BJ (cell line): ENCODE measurements around the gene RAD23A. TPM values are rescaled to one million over a fixed set of nuclear protein-coding genes. Genes with fewer than 3 reads are reported as not detected.
"Not testable (repeated sequence)": the region's sequence is repeated elsewhere in the genome, so short reads cannot be mapped to it uniquely, and the experiment has no call there.

ENCODE experiments used
- CTCF ChIA-PET: fragments of 350-600 bp; formaldehyde crosslinking; extraction: SDS; loops from one replicate; lab custom pipeline; 2021; ENCODE audit warnings: antibody characterized with exemption, inconsistent platforms; lab: Yijun Ruan, JAX
- POLR2A ChIA-PET: fragments of 300-600 bp; sonication (Branson Sonifier 250); formaldehyde crosslinking; extraction: SDS; loops from one replicate; lab custom pipeline; 2021; ENCODE audit warnings: antibody characterized with exemption; lab: Charles Lee
- DNase-seq: peaks from one replicate; pipeline ENCODE4 v3.0.0-alpha.2; 2011; ENCODE audit warnings: low read depth
- H3K27me3 ChIP-seq: 2 replicates; pipeline ENCODE4 v1.6.0; 2011; ENCODE audit warnings: low read length; ENCODE audit not compliant: control insufficient read depth, insufficient read depth
- H3K36me3 ChIP-seq: 2 replicates; pipeline ENCODE4 v1.5.1; 2011; ENCODE audit warnings: low read length; ENCODE audit not compliant: control insufficient read depth, insufficient read depth
- H3K4me3 ChIP-seq: 2 replicates; pipeline ENCODE4 v1.5.1; 2011; ENCODE audit warnings: low read depth, mild to moderate bottlenecking, control low read depth, low read length
- polyA plus RNA-seq: library from polyadenylated mRNA; depleted of rRNA; stranded (reverse); fragments of >200 nt; gene quantifications from 2 replicates; pipeline ENCODE4 v1.2.3, GENCODE V29; 2011
- TF ChIP-seq, protein P1 (sequence below): IDR thresholded peaks from 2 replicates; pipeline ENCODE4 v1.5.1; 2011; ENCODE audit warnings: low read depth, mild to moderate bottlenecking, control low read depth, inconsistent platforms, low read length, moderate library complexity; ENCODE audit not compliant: insufficient read depth

RAD23A gene
- polyA plus RNA-seq, 1 experiment, result 75.1 TPM

- TF ChIP-seq, protein P1, sequence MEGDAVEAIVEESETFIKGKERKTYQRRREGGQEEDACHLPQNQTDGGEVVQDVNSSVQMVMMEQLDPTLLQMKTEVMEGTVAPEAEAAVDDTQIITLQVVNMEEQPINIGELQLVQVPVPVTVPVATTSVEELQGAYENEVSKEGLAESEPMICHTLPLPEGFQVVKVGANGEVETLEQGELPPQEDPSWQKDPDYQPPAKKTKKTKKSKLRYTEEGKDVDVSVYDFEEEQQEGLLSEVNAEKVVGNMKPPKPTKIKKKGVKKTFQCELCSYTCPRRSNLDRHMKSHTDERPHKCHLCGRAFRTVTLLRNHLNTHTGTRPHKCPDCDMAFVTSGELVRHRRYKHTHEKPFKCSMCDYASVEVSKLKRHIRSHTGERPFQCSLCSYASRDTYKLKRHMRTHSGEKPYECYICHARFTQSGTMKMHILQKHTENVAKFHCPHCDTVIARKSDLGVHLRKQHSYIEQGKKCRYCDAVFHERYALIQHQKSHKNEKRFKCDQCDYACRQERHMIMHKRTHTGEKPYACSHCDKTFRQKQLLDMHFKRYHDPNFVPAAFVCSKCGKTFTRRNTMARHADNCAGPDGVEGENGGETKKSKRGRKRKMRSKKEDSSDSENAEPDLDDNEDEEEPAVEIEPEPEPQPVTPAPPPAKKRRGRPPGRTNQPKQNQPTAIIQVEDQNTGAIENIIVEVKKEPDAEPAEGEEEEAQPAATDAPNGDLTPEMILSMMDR, result no peak
- peaks cover 46% of the 10 kb centered on the region for H3K36me3 ChIP-seq
- ChIA-PET CTCF (interaction anchor here (5.6 kb wide), 1 partner anchor 12 kb away, joined by 76 read pairs; no protein-coding TSS in a partner anchor), POLR2A (no interaction called here)
- H3K27me3 ChIP-seq, result no peaks in the 10 kb centered on the region
- no peak overlapping the region for H3K4me3 ChIP-seq
- no peak for DNase-seq
Observed at GRCh38 chr19:12953138-12953798, 7.6 kb downstream of the RAD23A start.

DNA sequence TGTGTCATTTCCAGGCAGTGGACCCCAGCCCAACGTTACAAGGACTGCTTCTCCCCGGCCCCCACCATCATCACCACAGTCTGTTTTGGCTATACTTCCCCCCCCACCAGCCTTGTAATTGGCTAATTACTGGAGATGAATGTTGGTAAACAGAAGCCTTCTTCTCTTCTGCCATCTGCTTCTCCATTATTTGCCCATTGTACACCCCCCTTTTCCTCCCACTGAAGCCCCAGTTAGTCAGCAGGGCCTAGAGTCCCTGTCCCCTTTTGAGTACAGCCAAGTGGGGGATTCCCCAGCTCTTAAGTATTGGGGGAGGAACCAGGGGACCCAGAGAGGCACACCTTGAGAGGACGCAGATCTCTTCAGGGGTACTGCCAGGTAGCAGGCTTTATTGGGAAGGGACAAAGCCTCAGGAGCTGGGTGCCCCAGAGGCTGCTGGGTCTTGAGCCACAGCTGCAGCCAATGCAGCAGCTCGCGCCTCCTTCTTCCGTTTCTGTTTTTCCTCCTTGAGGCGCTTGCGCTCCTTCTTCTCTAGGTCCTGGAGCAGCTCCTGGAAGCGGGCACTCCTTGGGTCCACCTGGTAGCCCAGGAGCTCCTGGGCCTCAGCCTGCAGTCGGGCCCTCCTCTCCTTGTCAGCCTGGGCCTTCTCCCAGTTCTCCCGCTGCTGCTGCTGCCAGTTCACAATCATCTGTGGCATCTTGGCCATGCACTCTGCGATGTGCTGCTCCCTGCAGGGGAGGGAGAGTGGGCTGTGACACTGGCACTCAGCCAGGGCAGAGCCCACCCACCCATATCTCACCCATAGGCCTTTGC is 8.3 kb downstream of the RAD23A start:
- ChIA-PET POLR2A (interaction anchor here (0.6 kb wide), 1 partner anchor 8 kb away, joined by 9 read pairs; no protein-coding TSS in a partner anchor), CTCF (interaction anchor here (0.7 to 5.6 kb wide), 3 partner anchors 11 to 930 kb away, joined by 3 to 76 read pairs (median 4); no protein-coding TSS in a partner anchor)
- H3K4me3 ChIP-seq, result no peak overlapping the region
- TF ChIP-seq, protein P1, result no peak
- DNase-seq, result no peak
- peaks cover 39% of the 10 kb centered on the region for H3K36me3 ChIP-seq
- no peaks in the 10 kb centered on the region for H3K27me3 ChIP-seq

- DNase-seq, result no peak
- ChIA-PET POLR2A (interaction anchor here (0.6 kb wide), 1 partner anchor 8 kb away, joined by 9 read pairs; no protein-coding TSS in a partner anchor), CTCF (interaction anchor here (0.7 to 5.6 kb wide), 3 partner anchors 10 to 929 kb away, joined by 3 to 76 read pairs (median 4); no protein-coding TSS in a partner anchor)
- H3K4me3 ChIP-seq, result no peak overlapping the region
- no peaks in the 10 kb centered on the region for H3K27me3 ChIP-seq
- TF ChIP-seq, protein P1, result no peak
- peaks cover 33% of the 10 kb centered on the region for H3K36me3 ChIP-seq
Observed at GRCh38 chr19:12954612-12954962, 8.9 kb downstream of the RAD23A start.

GRCh38 chr19:12955575-12955974 is 9.9 kb downstream of the RAD23A start:
- H3K4me3 ChIP-seq, DNase-seq, POLR2A ChIA-PET, H3K27me3 ChIP-seq: not testable (repeated sequence)
- H3K36me3 ChIP-seq, result peaks cover 27% of the 10 kb centered on the region
- CTCF ChIA-PET, result interaction anchor here (1.0 to 5.6 kb wide), 3 partner anchors 9 to 189 kb away, joined by 3 to 76 read pairs (median 4); no protein-coding TSS in a partner anchor

DNA sequence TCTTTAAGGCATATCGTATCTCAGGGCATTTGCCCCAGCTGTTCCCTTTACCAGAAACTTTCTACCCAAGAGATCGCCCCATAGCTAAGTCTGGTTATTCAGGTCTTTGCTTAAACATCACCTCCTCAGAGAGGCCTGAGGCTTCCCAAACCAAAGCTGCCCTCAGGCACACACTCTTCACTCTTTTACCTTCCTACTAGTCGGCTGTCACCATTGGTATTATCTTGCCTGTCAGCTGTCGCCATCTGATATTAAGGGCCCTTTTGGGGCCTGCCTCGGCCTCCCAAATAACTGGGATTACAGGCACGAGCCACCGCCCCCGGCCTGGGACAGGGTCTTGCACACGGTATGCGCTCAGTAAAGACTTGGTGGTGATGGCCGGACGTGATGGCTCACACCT is 10.3 kb downstream of the RAD23A start:
- Histone ChIP-seq H3K36me3 (peaks cover 23% of the 10 kb centered on the region), H3K4me3 (peak overlapping the region; percentile 91), H3K27me3 (no peaks in the 10 kb centered on the region)
- no peak for DNase-seq
- TF ChIP-seq, protein P1, result no peak
- POLR2A ChIA-PET, result no interaction called here
- CTCF ChIA-PET, result interaction anchor here (1.0 to 5.6 kb wide), 2 partner anchors 9 to 76 kb away, joined by 3 to 76 read pairs; no protein-coding TSS in a partner anchor
